BJ (cell line): ENCODE results near the gene ARHGEF10L. TPM values are rescaled to one million over a fixed set of nuclear protein-coding genes. Genes with fewer than 3 reads are reported as not detected.

Experiments used
- CTCF ChIA-PET: fragments of 350-600 bp; formaldehyde crosslinking; extraction: SDS; loops from one replicate; lab custom pipeline; 2021; ENCODE audit warnings: antibody characterized with exemption, inconsistent platforms; lab: Yijun Ruan, JAX
- POLR2A ChIA-PET: fragments of 300-600 bp; sonication (Branson Sonifier 250); formaldehyde crosslinking; extraction: SDS; loops from one replicate; lab custom pipeline; 2021; ENCODE audit warnings: antibody characterized with exemption; lab: Charles Lee
- DNase-seq: peaks from one replicate; pipeline ENCODE4 v3.0.0-alpha.2; 2011; ENCODE audit warnings: low read depth
- H3K27me3 ChIP-seq: 2 replicates; pipeline ENCODE4 v1.6.0; 2011; ENCODE audit warnings: low read length; ENCODE audit not compliant: control insufficient read depth, insufficient read depth
- H3K36me3 ChIP-seq: 2 replicates; pipeline ENCODE4 v1.5.1; 2011; ENCODE audit warnings: low read length; ENCODE audit not compliant: control insufficient read depth, insufficient read depth
- H3K4me3 ChIP-seq: 2 replicates; pipeline ENCODE4 v1.5.1; 2011; ENCODE audit warnings: low read depth, mild to moderate bottlenecking, control low read depth, low read length
- polyA plus RNA-seq: library from polyadenylated mRNA; depleted of rRNA; stranded (reverse); fragments of >200 nt; gene quantifications from 2 replicates; pipeline ENCODE4 v1.2.3, GENCODE V29; 2011
- TF ChIP-seq, protein P1 (sequence below): IDR thresholded peaks from 2 replicates; pipeline ENCODE4 v1.5.1; 2011; ENCODE audit warnings: low read depth, mild to moderate bottlenecking, control low read depth, inconsistent platforms, low read length, moderate library complexity; ENCODE audit not compliant: insufficient read depth

The ARHGEF10L gene
- polyA plus RNA-seq, 1 experiment = 12.5 TPM

DNA sequence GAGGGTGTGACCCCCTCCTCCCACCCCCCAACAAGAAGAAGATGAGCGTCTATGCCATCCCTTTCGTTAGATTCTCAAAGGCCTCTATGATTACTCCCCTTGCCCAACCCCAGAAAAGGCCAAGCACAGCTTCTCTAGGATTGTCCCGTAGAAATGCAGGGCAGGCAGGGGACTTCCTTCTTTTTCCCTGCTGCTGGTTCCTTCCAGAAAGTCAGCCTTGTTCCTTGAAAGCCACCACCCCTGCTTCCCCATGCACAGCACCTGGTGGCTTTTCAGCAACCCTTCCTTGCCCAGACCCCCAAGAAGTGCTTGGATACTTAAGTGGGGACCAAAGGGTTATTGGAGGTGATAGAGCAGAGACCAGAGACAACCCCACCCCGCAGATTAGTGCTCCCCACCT lies 75.1 kb downstream of the ARHGEF10L start:
- H3K4me3 ChIP-seq = no peak overlapping the region
- TF ChIP-seq, protein P1, sequence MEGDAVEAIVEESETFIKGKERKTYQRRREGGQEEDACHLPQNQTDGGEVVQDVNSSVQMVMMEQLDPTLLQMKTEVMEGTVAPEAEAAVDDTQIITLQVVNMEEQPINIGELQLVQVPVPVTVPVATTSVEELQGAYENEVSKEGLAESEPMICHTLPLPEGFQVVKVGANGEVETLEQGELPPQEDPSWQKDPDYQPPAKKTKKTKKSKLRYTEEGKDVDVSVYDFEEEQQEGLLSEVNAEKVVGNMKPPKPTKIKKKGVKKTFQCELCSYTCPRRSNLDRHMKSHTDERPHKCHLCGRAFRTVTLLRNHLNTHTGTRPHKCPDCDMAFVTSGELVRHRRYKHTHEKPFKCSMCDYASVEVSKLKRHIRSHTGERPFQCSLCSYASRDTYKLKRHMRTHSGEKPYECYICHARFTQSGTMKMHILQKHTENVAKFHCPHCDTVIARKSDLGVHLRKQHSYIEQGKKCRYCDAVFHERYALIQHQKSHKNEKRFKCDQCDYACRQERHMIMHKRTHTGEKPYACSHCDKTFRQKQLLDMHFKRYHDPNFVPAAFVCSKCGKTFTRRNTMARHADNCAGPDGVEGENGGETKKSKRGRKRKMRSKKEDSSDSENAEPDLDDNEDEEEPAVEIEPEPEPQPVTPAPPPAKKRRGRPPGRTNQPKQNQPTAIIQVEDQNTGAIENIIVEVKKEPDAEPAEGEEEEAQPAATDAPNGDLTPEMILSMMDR = no peak
- H3K27me3 ChIP-seq = no peaks in the 10 kb centered on the region
- CTCF ChIA-PET = interaction anchor here (18.9 kb wide), 1 partner anchor 110 kb away, joined by 531 read pairs; no protein-coding TSS in a partner anchor
- no peak for DNase-seq
- POLR2A ChIA-PET = no interaction called here
- peaks cover 14% of the 10 kb centered on the region for H3K36me3 ChIP-seq

DNA sequence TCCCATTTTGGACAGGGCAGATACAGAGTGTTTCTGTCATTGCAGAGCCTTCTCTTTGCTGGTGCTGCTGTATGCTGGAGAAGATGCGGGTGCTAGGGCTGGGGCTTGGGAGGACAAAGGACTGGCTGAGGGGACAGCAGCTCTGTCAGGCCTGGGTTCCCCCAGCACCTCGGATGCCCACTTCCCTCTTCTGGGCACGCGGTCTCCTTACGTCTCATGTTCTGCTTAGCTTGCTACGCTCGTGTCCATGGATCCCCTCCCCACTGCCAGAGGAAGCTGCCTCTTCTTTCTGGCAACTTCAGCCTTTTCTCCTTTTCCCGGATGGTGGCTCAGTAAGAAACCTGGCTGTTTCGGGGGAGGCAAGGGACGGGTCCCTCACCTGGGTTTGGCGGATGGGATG lies 75.7 kb downstream of the ARHGEF10L start:
- Histone ChIP-seq H3K27me3 (no peaks in the 10 kb centered on the region), H3K4me3 (no peak overlapping the region), H3K36me3 (peaks cover 14% of the 10 kb centered on the region)
- ChIA-PET POLR2A (no interaction called here), CTCF (no interaction called here)
- no peak for DNase-seq
- TF ChIP-seq, protein P1 = no peak

DNA sequence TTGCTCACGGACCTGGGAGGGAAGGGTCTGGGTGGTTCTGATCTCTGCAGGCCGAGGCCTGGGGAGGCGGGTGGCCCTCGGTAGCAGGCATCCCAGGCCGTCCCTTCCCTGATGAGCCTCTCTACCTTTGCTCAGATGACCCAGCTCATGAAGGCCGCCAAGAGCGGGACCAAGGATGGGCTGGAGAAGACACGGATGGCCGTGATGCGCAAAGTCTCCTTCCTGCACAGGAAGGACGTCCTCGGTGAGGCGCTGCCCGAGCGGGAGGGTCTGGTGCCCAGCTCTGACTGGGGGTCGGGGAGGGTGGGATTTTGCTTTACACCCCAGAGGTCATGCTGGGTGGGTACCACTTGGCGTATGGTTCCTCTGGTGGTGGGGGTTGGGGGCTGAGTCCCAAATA lies 76.5 kb downstream of the ARHGEF10L start:
- Histone ChIP-seq H3K27me3 (no peaks in the 10 kb centered on the region), H3K4me3 (no peak overlapping the region), H3K36me3 (peaks cover 9% of the 10 kb centered on the region)
- ChIA-PET POLR2A (no interaction called here), CTCF (interaction anchor here (1.0 kb wide), 1 partner anchor 9 kb away, joined by 6 read pairs; no protein-coding TSS in a partner anchor)
- TF ChIP-seq, protein P1 = no peak
- DNase-seq = no peak

DNA sequence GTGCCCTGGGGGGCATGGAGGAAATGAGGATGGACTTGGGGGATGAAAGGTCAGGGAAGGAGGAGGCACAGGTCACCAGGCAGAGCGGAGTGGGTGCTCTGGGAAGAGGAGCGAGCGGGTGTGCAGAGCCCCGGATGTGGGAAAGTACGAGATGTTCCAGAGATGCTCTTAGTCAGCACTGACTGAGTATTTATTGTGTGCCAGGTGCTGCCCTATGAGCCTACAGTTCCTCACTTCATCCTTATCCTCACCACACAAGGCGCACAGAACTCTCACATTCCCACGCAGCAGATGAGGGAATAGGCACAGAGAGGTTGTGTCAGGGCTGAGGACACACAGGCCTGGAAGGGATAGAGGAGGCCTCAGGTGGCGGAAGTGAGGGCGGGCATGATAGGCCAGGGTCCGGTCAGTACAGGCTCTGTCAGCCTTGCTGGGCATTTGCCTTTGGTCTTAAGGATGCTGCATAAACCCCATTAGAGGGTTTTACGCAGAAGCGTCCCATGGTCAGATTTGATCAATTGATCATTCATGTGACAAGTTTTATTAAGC lies 77.3 kb downstream of the ARHGEF10L start:
- no peaks in the 10 kb centered on the region for H3K27me3 ChIP-seq
- peaks cover 9% of the 10 kb centered on the region for H3K36me3 ChIP-seq
- TF ChIP-seq, protein P1 = no peak
- CTCF ChIA-PET = interaction anchor here (1.0 kb wide), 1 partner anchor 10 kb away, joined by 6 read pairs; no protein-coding TSS in a partner anchor
- POLR2A ChIA-PET = no interaction called here
- no peak overlapping the region for H3K4me3 ChIP-seq
- DNase-seq = no peak

DNA sequence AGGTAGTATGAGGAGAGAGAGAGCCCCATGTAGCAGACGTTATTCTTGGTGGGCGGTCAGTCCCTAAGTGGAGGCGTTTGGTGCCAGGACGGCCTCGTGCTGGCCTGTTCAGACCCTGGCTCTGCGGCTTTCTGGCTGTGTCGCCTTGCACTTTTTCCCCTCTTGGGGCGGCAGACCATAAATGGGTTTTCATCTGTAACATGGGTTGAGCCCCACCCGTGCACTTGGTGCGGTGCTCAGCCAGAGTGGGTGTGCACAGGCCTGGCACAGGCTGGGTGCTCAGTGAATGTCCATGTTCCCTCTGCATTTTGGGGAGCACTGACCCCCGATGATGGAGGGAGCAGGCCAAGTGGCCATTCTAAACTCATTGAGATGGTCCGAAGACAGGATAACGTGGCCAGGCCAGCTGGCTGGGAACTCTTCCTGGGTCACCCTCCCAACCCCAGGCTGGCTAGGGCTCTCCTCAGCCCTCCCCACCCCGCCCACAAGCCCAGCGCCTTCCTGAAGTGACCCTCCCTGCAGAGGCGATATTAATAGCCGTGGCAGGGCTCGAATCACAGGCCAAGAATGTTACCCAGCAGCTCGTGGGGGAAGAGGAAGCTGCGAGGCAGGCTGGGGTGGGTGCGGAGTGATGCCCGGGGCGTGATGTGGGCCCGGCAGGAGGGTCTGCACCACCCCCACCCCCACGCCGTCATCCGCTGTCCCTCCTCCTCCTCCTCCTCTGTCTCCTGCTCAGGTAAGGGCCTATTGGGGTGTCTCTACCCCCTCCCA lies 78.5 kb downstream of the ARHGEF10L start:
- TF ChIP-seq, protein P1 = no peak
- CTCF ChIA-PET = interaction anchor here (1.3 to 2.2 kb wide), 5 partner anchors 11 to 141 kb away, joined by 4 to 11 read pairs (median 4); no protein-coding TSS in a partner anchor
- H3K4me3 ChIP-seq = no peak overlapping the region
- H3K36me3 ChIP-seq = peaks cover 13% of the 10 kb centered on the region
- H3K27me3 ChIP-seq = no peaks in the 10 kb centered on the region
- DNase-seq = no peak
- POLR2A ChIA-PET = no interaction called here
